Kidney tubule cell (primary cell): ENCODE results near the gene SFXN1.
"Not testable (repeated sequence)": the region's sequence is repeated elsewhere in the genome, so short reads cannot be mapped to it uniquely, and the experiment has no call there.

Source experiments
- DNase-seq: peaks from one replicate; pipeline ENCODE4 v3.0.0-alpha.2; 2018; ENCODE audit warnings: low spot score

SFXN1 gene

DNA sequence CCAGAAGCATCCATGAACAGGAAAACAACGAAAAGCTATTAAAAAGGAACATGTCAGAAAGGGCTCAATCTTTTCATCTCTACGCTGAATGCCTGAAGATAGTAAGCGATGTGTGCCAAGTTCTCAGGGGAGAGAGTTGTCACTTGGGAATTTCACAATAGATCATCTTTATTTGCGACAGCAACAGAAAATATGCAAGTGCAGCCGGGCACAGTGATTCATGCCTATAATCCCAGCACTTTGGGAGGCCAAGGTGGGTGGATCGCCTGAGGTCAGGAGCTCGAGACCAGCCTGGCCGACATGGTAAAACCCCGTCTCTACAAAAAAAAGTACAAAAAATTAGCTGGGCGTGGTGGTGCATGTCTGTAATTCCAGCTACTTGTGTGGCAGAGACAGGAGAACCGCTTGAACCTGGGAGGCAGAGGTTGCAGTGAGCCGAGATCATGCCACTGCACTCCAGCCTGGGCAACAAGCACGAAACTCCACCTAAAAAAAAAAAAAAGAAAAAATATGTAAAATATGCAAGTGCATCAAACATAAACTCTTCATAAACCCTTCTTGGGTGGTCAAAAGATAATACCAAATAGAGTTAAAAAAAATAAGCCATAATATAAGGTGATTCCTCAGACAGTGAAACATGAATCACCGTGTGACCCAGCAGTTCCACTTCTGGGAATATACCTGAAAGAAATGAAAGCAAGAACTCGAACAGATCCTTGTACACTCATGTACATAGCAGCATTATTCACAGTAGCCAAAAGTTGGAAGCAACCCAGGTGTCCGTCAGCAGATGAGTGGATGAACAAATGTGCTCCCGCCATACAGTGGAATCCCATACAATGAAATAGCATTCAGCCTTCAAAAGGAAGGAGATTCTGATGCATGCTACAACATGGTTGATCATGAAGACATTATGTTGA lies 16.2 kb downstream of the SFXN1 start:
- DNase-seq = peak; percentile 42

DNA sequence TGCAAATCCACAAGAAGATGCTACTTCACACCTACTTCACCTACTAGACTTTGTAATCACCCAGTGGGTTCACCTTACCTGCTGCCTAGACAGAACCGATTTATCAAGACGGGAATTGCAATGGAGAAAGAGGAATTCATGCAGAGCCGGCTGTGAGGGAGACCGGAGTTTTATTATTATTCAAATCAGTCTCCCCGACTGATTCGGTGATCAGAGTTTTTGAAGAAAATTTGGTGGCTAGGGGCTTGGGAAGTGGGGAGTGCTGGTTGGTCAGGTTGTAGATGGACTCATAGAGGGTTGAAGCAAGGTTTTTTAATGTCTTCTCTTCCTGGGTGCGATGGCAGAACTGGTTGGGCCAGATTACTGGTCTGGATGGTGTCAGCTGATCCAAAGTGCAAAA lies 23.4 kb downstream of the SFXN1 start:
- DNase-seq = no peak

DNA sequence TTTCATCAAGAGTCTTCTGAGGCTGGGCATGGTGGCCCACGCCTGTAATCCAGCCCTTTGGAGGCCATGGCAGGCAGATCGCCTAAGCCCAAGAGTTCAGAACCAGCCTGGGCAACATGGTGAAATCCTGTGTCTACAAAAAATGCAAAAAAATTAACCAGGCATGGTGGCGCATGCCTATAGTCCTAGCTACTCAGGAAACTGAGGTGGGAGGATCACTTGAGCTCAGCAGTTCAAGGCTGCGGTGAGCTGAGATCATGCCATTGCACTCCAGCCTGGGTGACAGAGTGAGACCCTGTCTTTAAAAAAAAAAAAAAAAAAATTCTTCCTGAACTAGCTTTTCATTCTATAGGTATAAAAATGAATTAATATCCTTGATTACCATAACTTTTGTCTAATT lies 29.3 kb downstream of the SFXN1 start:
- DNase-seq = not testable (repeated sequence)

DNA sequence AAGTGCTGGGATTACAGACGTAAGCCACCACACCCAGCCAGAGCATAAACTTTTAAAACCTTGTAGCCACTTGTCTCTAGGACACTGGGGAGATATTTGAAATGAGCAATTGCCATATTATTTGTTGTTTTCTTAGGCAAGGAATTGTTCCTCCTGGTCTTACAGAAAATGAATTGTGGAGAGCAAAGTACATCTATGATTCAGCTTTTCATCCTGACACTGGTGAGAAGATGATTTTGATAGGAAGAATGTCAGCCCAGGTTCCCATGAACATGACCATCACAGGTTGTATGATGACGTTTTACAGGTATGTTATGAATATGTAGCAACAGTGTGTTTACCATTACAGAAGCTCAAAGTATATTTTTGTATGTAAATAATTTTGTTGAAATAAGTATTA lies 30.5 kb downstream of the SFXN1 start:
- DNase-seq = peak; percentile 32

DNA sequence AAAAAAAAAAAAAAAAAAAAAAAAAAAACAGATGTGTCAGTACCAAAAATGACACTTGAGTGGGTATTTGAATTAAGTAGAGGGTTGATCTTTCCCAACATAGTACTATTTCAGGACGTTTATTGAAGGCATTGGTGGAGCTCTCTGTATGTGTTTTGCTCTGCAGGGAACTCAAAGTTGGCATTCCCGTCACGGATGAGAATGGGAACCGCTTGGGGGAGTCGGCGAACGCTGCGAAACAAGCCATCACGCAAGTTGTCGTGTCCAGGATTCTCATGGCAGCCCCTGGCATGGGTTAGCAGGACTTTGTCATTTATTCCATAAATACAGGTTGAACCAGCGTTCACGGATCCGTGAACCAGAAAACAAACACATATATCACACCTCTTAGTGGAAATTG lies 34.9 kb downstream of the SFXN1 start:
- DNase-seq = no peak

DNA sequence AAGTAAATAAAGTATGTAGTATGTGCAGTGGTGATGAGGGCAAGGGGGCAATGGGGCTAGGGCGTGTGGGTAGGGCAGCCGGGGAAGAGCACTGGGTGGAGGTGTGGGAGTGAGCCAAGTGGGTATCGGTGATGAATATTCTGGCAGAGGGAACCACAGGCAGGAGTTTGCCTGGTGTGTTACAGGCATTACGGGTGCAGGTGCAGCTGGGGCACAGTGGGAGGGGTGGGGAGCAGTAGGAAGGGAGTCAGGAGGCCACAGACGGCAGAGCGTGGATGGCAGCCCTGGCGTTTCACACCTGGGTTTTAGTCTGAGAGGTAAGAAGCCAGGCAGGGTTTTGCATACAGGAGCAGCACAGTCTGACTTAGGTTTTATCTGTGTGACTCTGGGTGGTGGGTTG lies 35.4 kb downstream of the SFXN1 start:
- DNase-seq = no peak

DNA sequence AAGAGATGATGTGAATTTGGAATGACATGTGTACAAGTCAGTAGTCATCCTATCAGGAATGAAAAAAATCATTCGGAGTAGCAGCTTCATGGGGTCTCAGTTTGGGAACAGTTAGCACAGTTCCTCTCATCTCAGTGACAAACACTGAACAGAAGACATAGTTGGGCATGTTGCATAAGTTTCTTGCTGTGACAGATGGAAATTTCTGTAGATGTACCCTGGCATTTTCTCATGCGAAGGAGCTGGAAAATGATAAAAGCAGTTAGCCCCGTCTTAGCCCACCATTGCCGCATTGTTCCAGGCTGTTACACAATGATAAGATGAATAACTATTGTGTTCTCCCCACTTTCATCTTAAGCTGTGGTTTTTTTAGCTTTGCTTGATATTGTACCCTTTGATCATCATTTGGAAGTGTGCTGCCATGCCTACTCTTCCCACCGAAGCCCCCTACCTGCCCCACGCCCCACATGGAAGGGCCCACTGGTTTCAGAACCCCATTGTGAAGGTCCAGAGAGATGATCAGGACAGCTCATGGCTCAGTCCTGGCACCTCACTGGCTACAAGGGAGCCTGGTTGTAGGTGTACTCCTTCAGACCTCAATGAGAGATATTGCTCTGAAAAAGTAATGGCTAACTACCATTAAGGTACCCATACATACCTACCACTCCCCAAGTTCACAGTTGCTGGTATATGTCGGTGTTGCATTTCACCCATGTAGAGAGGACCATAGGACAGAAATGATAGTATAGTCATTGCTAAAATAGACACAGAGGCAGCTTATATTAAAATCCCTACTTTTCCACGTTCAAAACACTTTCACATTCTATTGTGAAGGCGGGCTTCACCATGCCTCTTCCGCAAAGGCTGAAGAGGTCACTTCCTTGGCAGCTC lies 38.8 kb downstream of the SFXN1 start:
- DNase-seq = no peak

DNA sequence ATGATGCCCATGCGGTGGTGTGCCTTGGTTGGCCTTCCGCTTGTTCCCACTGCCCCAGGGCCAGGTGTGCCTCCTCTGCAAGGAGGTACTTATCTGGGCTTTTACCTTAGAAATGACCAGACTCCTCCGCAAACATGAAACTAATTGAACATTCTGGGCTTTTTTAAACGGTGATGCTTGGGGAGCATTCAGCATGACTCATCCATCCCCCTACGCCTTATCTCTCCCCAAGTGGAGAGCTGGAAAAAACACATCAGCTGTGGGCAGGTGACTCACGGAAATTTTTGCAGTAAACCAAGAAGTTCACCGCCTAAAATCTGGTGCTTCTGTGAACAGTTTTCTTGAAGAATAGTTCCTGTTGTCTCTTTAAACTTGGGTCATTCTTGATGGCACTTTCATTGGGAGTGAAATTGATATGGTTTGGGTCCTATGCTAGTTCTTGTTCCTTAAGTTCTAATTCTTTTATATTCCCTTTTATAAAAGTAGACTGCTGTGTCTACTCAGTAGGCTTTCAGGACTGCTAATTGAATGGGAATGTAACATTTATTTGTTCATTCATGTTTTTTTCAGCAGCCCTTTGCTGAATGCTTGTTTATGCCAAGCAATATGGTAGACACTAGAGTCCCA lies 39.6 kb downstream of the SFXN1 start:
- DNase-seq = peak; percentile 42

DNA sequence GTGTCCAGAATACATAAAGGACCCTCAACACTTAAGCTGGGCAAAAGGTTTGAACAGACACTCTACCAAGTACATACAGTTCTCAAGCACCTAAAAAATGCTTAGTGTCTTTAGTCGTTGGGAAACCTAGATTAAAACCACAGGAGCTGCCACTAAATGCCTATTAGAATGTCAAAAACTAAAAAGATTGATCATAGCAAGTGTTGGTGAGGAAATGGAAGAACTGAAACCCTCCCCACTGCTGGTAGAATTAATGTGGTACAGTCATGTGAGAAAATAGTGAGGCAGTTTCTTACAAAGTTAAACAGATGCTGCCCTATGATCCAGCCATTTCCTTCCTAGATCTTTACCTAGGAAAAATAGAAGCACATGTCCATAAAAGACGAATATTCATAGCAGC lies 40.6 kb downstream of the SFXN1 start:
- no peak for DNase-seq

DNA sequence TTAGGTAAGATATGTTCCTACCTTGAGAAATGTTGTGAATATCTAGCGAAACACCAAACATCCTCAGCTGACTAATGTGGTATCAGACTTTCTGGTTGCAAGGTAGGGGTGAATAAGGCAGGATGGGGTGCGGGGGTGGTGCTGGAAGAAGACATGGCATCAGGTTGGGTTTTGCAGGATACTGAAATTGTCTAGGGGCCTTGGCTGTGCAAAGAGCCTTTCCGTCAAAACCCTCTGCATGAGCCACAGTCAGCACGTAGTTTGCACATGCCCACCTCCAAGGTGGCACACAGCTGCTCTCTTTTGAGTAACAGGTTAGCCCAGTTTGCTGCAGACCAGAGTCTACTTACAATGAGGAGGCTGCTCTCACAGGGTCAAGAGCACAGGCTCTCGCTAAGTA lies 42.0 kb downstream of the SFXN1 start:
- DNase-seq = no peak

DNA sequence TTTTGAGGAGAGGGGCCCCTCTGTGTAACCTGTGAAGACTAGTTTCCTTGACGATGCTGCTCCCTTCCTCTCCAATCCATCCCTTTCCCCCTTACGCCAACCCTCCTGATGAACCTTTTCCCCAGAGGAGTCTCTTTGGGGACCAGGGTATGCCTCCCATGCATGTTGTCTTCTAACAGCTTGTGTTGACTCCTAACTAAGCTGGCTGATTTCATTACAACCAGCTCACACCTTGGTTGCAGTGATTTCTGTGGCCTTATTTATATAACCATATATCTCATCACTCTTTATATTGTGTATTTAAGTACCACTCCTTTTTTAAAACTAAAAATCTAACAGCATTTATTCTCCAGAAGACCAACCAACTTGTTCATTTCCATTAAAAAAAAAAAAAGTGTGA lies 42.5 kb downstream of the SFXN1 start:
- DNase-seq = no peak

DNA sequence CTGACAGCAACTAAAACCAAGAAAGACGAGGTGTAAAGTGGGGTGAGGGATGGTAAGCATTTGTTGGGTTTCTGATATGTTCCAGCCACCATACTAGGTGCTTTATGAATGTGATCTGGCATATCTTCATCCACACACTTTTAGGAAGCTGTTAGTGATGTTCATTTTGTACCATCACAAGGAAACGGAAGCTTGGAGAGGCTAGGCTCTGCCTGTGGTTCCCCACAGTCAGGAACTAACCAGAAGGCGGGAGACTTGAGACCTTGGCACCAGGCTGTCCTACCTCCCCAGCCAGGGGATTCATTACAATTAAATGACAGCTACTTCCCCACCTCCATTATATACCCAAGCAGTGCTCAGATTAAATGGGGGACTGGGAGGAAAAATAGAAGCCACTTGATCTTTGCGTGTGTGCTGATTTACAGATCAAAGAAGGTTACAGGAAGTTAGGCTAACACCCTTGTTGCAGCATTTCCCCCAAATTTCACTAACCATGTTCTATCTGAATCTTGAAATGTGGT lies 43.0 kb downstream of the SFXN1 start:
- no peak for DNase-seq

DNA sequence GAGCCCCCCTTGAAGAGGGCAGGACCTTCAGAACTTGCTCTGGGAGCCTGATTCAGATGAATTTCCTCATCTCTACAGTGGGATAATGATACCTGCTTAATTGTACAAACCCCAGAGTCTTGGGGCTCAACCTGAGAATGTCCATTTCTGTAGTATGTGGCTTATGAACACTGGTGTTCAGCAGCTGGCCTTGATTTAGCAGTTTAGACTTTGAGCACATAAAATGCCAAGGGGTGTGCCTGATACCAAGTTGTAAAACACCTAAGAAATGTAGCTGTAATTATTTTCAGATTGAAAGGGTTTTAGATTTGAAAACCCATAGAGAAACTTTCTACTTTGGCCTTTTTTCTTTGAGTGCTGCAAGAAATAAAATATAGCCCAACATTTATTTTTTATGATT lies 44.9 kb downstream of the SFXN1 start:
- DNase-seq = no peak

DNA sequence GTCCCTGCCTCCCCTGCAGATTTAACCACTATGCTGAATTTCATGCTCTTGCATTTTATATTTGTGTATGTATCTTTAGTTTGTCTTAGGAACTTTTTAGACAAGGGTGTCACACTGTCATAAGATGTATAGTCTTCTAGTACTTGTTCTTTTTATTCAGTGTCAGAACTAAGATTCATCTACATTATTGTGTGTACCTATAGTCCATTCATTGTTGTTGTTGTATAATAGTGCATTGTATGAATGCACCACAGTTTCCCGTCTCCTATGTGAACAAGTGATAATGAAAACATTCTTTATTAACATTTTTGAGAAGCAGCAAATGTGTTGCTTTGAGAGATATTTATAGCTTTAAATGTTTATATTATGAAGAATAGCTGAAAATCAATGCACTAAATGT lies 45.9 kb downstream of the SFXN1 start:
- no peak for DNase-seq

DNA sequence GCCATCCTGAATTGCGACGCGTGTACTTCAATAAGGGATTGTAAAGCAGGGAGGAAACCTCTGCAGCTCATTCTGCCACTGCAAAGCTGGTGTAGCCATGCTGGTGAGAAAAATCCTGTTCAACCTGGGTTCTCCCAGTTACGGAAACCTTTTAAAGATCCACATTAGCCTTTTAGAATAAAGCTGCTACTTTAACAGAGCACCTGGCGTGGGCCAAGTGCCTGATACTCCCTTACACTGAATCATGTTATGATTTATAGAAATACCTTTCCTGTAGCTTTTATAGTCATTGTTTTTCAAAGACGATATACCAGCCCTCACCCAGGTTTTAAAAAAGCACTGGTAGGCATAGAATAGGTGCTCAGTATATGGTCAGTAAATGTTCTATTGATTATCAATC lies 48.3 kb downstream of the SFXN1 start:
- DNase-seq = no peak

DNA sequence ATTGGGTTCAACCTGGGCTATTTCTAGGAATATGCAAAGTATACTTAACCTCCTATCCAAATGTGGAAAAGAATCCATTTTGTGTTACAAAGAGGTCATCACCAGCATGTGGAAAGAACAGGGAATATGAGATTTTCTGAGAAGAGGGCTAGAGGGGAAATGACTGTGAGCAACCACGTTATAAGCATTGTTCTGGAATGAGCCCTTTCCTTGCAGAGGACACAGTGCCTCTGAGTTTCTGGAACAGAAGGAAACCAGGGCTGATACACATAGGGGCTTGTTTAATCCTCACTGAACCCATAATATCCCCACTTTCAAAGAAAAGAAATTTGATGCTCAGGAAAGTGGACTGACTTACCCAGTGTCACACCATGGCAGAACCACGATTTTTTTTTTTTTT lies 53.0 kb downstream of the SFXN1 start:
- no peak for DNase-seq

DNA sequence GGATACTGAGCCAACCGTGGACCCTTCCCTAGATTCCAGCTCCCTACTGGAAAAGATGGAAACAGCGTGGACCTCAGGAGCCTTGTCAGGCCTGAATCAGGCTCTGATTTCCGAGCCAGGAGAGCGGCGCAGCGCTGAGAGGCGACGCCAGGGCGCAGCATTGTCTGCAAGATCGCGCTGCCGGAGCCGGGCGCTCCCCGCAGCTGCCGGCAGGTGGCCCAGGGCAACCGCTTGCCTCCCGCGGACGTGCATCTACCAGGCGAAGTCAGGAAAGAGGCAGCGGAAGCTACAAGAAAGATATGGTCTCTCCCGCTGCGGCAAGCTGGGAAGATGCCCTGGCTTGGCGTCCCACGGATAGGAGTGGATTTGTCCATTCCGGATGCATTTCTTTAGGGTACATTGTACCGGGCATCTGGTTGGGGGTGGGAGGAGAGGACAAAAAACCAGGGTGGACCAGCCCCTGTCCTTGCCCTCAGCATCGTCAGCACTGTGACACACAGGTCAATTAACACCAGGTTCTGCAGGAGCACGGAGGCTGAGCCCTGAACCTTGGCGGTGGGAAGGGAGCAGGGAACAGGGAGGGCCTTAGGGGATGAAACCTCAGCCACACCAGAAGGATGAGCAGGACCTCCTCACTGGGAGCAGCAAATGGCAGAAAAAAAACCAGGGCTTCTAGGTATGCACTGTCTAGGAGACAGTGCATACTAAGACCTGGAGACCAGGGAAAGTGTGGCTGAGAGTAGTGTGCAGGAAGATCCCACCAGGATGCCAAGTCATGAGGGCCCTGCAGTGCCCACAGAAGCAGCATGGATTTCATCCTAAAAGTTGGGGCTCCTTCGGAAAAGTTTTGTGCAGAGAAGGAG lies 55.9 kb downstream of the SFXN1 start:
- DNase-seq = peak; percentile 84

DNA sequence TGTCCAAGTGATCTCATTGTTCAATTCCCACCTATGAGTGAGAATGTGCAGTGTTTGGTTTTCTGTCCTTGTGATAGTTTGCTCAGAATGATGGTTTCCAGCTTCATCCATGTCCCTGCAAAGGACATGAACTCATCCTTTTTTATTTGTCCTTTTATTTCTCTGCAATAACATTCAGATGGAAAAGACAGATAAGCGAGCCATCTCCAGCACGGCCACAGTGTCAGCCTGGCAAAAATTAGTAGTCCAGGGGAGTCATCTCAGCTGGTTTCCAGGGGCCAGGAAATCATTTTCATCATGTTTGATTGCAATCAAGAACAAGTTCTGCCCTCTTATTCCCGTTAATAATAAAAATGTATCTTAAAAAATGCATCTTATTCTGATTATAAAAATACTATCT lies 57.0 kb downstream of the SFXN1 start:
- DNase-seq = not testable (repeated sequence)

DNA sequence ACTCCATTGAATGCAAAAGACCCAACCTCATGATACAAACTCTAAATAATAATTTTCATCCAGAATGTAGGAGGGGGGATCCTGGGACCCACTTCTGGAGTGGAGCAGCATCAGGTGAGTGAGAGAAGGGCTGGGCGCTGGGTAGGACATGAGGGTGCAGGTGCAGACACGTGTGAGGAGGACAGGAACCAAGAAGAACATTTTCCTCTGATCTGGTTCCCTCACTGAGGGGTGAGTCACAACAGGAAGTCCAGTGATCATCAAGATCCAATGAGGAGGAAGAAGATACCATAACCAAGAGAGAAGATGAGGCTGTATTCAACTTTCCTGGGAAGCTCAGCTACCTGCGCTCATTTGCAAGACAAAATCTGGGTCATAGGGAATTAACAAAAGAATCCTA lies 57.4 kb downstream of the SFXN1 start:
- peak; percentile 20 for DNase-seq

DNA sequence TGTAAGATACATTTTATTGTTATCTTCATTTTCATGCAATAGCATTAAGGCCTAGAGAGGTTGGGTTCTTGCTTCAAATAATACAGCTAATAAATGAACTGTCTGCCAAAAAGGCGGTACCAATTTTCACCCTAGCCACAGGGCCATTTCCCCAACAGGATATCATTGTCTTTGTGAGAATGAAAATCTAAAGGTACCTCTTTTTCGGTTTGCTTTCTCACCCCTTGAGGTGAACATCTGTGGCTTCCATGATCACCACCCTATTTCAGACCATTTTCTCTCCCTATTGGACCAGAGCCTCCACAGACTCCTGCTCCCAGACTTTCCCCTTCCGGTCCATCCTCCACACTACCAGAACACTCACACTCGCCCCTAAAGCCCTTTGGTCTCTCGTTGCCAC lies 60.2 kb downstream of the SFXN1 start:
- DNase-seq = no peak

DNA sequence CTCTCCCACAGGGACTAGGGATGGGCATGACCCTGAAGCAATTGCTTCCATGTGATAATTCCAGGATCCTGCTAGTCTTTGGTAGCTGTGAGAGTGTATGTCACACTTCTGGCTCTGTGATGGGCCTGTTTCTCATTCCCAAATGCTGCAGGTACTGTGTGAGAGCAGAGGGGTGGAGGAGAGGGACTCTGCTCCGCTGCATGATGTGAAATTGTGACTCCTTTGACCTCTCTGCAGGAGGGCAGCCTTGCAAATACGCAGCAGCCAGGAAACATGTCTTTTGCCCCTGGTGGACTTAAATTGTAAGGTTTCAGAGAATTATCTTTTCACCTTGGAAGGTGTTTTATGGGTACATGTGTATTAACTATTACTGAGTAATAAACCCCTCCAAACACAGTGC lies 61.6 kb downstream of the SFXN1 start:
- DNase-seq = no peak
